DOHH2 (cell line): ENCODE results near the gene PTPN14.

ENCODE experiments used
- EZH2phosphoT487 ChIP-seq: fragments of 200-600 bp; sonication (generic); IDR thresholded peaks from 2 replicates; pipeline ENCODE4 v1.6.1; 2017; ENCODE audit warnings: borderline replicate concordance, mild to moderate bottlenecking, antibody characterized with exemption, low read length, moderate library complexity, mixed read lengths
- TF ChIP-seq, protein P1 (sequence below): fragments of 200-600 bp; sonication (generic); IDR thresholded peaks from one replicate; pipeline ENCODE4 v1.5.1; 2014; ENCODE audit warnings: antibody characterized with exemption, mild to moderate bottlenecking, low read depth, low read length; ENCODE audit not compliant: poor library complexity, severe bottlenecking

DNA sequence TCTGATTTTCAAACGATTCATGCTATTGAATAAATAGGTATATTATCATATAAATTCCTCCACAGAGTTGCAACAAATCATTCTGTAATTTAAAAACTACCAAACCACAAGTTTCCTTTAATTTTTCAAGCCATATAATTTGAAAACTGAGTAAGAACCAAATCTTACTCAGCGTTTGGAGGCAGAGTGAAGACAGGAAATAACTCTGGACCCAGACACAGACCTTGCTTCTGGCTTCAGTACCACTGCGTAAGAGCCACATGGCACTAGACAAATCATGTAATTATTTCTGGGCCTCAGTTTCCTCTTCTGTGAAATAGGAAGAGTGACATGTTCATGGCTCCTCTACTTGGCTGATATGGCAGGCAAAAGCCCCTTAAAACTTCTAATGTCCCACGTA lies 188.0 kb downstream of the PTPN14 start:
- TF ChIP-seq, protein P1, sequence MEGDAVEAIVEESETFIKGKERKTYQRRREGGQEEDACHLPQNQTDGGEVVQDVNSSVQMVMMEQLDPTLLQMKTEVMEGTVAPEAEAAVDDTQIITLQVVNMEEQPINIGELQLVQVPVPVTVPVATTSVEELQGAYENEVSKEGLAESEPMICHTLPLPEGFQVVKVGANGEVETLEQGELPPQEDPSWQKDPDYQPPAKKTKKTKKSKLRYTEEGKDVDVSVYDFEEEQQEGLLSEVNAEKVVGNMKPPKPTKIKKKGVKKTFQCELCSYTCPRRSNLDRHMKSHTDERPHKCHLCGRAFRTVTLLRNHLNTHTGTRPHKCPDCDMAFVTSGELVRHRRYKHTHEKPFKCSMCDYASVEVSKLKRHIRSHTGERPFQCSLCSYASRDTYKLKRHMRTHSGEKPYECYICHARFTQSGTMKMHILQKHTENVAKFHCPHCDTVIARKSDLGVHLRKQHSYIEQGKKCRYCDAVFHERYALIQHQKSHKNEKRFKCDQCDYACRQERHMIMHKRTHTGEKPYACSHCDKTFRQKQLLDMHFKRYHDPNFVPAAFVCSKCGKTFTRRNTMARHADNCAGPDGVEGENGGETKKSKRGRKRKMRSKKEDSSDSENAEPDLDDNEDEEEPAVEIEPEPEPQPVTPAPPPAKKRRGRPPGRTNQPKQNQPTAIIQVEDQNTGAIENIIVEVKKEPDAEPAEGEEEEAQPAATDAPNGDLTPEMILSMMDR: no peak
- no peak for TF ChIP-seq EZH2phosphoT487
